BLaER1 (cell line): Measurements from ENCODE around the gene ZBTB6.
"Not testable (repeated sequence)": the region's sequence is repeated elsewhere in the genome, so short reads cannot be mapped to it uniquely, and the experiment has no call there.

Experiments
- H3K27ac ChIP-seq: shearing (Covaris generic); formaldehyde crosslinking; 2 replicates; pipeline ENCODE4 v1.8.1; 2022
- H3K27me3 ChIP-seq: shearing (Covaris generic); formaldehyde crosslinking; 2 replicates; pipeline ENCODE4 v1.8.1; 2022
- H3K36me3 ChIP-seq: shearing (Covaris generic); formaldehyde crosslinking; 2 replicates; pipeline ENCODE4 v1.8.1; 2022
- H3K4me1 ChIP-seq: shearing (Covaris generic); formaldehyde crosslinking; 2 replicates; pipeline ENCODE4 v1.8.1; 2022
- H3K4me2 ChIP-seq: shearing (Covaris generic); formaldehyde crosslinking; 2 replicates; pipeline ENCODE4 v1.8.1; 2022
- H3K4me3 ChIP-seq: shearing (Covaris generic); formaldehyde crosslinking; 2 replicates; pipeline ENCODE4 v1.8.1; 2022
- H3K9ac ChIP-seq: shearing (Covaris generic); formaldehyde crosslinking; 2 replicates; pipeline ENCODE4 v1.8.1; 2022
- H3K9me3 ChIP-seq: shearing (Covaris generic); formaldehyde crosslinking; 2 replicates; pipeline ENCODE4 v1.8.1; 2022
- H4K20me1 ChIP-seq: shearing (Covaris generic); formaldehyde crosslinking; 2 replicates; pipeline ENCODE4 v1.8.1; 2022
- Cebpa-rat ChIP-seq: shearing (Covaris generic); IDR thresholded peaks from 2 replicates; pipeline ENCODE4 v1.8.1; 2022

Gene ZBTB6

DNA sequence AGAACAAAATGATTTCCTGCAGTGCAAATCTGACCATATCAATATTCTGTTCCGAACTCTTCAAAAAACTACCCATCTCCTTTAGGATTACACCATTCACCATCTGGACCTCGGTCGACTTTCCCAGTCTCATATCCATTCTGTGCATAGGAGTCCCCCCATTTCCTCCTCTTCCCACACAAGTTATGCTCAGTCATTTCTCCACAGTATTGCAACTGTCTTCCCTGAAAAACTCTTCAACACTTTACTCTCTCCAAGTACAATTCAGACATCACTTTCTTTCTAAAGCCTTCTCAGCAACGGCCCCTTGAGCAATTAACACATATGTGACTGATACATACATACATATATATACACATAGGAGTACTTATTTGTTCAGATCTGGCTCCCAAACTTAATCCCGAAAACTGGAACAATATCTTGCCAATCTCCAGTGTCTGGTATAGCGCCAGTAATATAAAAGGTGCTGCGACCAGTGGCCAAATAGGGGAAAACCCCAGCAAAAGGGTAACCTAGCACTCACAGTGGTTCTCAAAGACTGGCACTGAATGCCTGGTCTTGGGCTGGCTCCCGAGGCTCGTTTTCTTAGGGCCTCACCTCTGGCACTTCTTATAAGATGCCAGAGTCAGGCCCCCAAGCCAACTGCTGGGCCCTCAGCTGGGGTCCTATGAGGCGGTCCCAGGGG is 17.6 kb upstream of the ZBTB6 start:
- Histone ChIP-seq H3K4me1 (peaks cover 30% of the 10 kb centered on the region), H3K4me3 (peak overlapping the region; percentile 83), H3K27me3 (no peaks in the 10 kb centered on the region), H3K9me3 (no peaks in the 10 kb centered on the region), H3K4me2 (peak overlapping the region; percentile 92), H3K9ac (peak overlapping the region; percentile 85), H4K20me1 (peaks cover 5% of the 10 kb centered on the region; the same call in 1 of the 2 replicates), H3K27ac (peak overlapping the region; percentile 90), H3K36me3 (peaks cover 8% of the 10 kb centered on the region)
- TF ChIP-seq Cebpa-rat, result no peak

- Histone ChIP-seq H3K4me2 (peak overlapping the region; percentile 92), H3K4me3 (no peak overlapping the region), H3K4me1 (peaks cover 35% of the 10 kb centered on the region), H3K36me3 (peaks cover 8% of the 10 kb centered on the region), H3K27ac (no peak overlapping the region), H3K9me3 (no peaks in the 10 kb centered on the region), H3K9ac (no peak overlapping the region), H3K27me3 (no peaks in the 10 kb centered on the region), H4K20me1 (peaks cover 5% of the 10 kb centered on the region; the same call in 1 of the 2 replicates)
- no peak for TF ChIP-seq Cebpa-rat
These were observed 16.8 kb upstream of the ZBTB6 start for GRCh38 chr9:122929796-122930354.

- Histone ChIP-seq H3K4me1 (peaks cover 22% of the 10 kb centered on the region), H4K20me1 (no peaks in the 10 kb centered on the region; the same call in 1 of the 2 replicates), H3K27ac (peak overlapping the region; percentile 50; the same call in 1 of the 2 replicates), H3K4me2 (peak overlapping the region; percentile 69), H3K4me3 (no peak overlapping the region), H3K9me3 (no peaks in the 10 kb centered on the region), H3K27me3 (no peaks in the 10 kb centered on the region), H3K9ac (no peak overlapping the region), H3K36me3 (peaks cover 27% of the 10 kb centered on the region)
- no peak for TF ChIP-seq Cebpa-rat
These were observed 10.8 kb upstream of the ZBTB6 start for GRCh38 chr9:122923947-122924346.

DNA sequence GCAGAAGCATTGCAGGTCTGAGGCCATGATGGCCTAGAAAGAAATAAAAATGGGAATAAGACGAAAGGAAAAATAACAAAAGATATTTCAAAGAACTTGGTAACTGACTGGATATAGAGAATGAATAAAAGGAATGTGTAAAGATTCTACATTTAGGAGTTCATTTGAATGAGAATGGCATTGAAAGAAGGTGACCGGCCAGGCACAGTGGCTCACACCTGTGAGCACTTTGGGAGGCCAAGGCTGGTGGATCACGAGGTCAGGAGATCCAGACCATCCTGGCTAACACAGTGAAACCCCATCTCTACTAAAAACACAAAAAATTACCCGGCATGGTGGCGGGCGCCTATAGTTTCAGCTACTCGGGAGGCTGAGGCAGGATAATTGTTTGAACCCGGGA is 9.6 kb upstream of the ZBTB6 start:
- H4K20me1 ChIP-seq, result no peaks in the 10 kb centered on the region
- no peak overlapping the region for H3K4me2 ChIP-seq
- TF ChIP-seq Cebpa-rat, result no peak
- peaks cover 22% of the 10 kb centered on the region for H3K4me1 ChIP-seq
- H3K27ac ChIP-seq, result no peak overlapping the region
- H3K4me3 ChIP-seq, result no peak overlapping the region
- no peaks in the 10 kb centered on the region for H3K9me3 ChIP-seq
- peaks cover 35% of the 10 kb centered on the region for H3K36me3 ChIP-seq
- no peaks in the 10 kb centered on the region for H3K27me3 ChIP-seq
- no peak overlapping the region for H3K9ac ChIP-seq

DNA sequence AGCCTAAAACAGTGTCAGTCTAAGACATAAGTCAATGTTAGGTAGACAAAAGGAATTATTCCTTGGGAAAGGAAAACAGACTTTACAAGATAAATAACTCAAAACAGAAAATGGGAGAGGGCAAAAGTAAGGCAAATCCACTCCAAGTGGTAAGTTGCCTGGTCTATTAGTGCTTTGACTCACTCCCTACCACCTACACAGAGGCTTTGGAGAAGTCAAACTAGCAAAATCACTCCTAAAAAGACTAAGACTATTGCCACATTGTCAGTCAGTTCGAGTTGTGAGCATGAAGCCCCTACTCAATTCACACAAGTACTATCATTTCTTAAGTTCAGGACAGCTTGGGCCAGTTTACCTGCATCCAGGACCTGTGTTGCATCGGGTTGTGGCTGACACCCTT is 5.2 kb upstream of the ZBTB6 start:
- TF ChIP-seq Cebpa-rat, result no peak
- H3K27me3 ChIP-seq, result peaks cover 10% of the 10 kb centered on the region; the same call in 1 of the 2 replicates
- H4K20me1 ChIP-seq, result no peaks in the 10 kb centered on the region

DNA sequence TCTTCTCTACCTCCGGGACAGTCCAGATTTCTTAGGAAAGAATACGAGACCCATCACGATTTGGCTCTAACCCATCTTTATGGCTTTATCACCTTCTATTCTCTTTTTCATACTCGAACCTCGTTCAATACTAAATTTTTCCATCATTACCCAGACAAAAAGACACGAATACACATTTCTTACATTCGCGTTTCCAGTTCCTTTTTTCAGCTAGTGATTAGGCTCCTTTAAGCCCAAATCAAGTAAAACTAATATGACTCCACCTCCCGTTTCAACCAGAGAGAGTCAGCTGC is 506 bp downstream of the ZBTB6 start:
- H3K9me3 ChIP-seq, result peaks cover 8% of the 10 kb centered on the region
- peaks cover 14% of the 10 kb centered on the region for H3K36me3 ChIP-seq
- H4K20me1 ChIP-seq, result no peaks in the 10 kb centered on the region
- peak overlapping the region; percentile 73 for H3K4me2 ChIP-seq
- H3K4me3 ChIP-seq, result peak overlapping the region; percentile 72
- peak overlapping the region; percentile 71 for H3K27ac ChIP-seq
- no peak for TF ChIP-seq Cebpa-rat
- H3K9ac ChIP-seq, result peak overlapping the region; percentile 71
- H3K27me3 ChIP-seq, result peaks cover 16% of the 10 kb centered on the region; the same call in 1 of the 2 replicates
- H3K4me1 ChIP-seq, result peaks cover 18% of the 10 kb centered on the region

More for the DNA sequence above, 5.2 kb upstream of the ZBTB6 start:
- H3K9me3 ChIP-seq, result peaks cover 6% of the 10 kb centered on the region
- no peak overlapping the region for H3K27ac ChIP-seq
- H3K9ac ChIP-seq, result no peak overlapping the region
- H3K36me3 ChIP-seq, result peaks cover 38% of the 10 kb centered on the region
- no peak overlapping the region for H3K4me2 ChIP-seq
- peaks cover 6% of the 10 kb centered on the region for H3K4me1 ChIP-seq
- no peak overlapping the region for H3K4me3 ChIP-seq

GRCh38 chr9:122906122-122906521 is 7.0 kb downstream of the ZBTB6 start:
- H3K4me2 ChIP-seq, H3K27me3 ChIP-seq, H3K27ac ChIP-seq, H3K9ac ChIP-seq, H3K9me3 ChIP-seq, H3K4me3 ChIP-seq, H3K36me3 ChIP-seq: not testable (repeated sequence)
- H3K4me1 ChIP-seq, result peaks cover 23% of the 10 kb centered on the region
- H4K20me1 ChIP-seq, result peaks cover 24% of the 10 kb centered on the region

DNA sequence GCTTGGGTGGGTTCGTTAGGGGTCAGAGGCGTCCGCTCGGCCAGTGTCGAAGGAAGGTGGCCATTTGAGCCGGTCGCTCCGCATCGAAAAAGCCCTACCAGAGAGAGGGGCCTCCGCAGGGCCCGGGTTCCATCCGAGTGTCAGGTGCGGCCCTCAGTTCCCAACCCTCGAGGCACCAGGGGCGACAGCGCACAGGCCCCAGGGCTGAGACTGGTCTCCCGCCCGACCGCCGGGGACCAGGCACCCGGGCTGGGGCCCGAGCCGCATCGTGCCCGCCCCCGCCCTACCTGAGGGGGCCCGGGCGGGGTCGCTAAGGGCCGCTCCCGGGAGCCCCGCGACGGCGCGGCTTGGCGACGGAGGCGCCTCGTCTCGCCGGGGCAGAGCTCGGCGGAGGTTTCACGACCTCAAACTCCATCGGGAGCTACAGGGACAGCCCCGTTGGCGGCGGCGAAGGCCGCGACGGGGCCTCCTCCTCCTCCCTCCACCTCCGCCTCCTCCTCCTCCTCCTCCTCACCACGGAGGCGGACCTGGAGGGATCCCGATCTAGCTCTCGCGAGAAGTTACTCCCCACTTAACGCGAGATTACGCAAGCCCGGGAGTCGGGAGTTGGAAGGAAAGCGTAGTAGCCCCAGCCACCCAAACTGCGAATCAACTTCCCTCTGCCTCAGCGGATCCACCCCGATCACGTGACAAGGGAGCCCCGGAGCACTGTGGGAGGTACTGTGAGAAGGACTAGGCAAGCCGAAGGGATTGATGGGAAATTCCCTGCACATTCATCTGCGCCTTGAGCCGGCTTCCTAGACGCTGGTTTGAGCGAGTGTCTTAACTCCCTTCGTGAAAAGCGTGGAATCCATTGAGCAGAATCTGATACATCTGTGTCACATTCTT is 8.1 kb downstream of the ZBTB6 start, which contains the start of gene RC3H2:
Gene RC3H2, minus strand, starts transcription at position 537 of the 888 bp plus-strand sequence. CDS start 7,850 bp downstream, outside the sequence.
- Histone ChIP-seq H3K27ac (peak within 1 kb of the TSS; percentile 98), H3K9ac (peak within 1 kb of the TSS; percentile 99), H3K4me1 (peaks cover 31% of the 10 kb centered on the region), H3K27me3 (no peaks in the 10 kb centered on the region), H3K4me3 (peak within 1 kb of the TSS; percentile 97), H3K36me3 (no peaks in the 10 kb centered on the region), H3K9me3 (no peaks in the 10 kb centered on the region), H4K20me1 (peaks cover 34% of the 10 kb centered on the region), H3K4me2 (peak within 1 kb of the TSS; percentile 90)
- TF ChIP-seq Cebpa-rat, result peak; percentile 91

DNA sequence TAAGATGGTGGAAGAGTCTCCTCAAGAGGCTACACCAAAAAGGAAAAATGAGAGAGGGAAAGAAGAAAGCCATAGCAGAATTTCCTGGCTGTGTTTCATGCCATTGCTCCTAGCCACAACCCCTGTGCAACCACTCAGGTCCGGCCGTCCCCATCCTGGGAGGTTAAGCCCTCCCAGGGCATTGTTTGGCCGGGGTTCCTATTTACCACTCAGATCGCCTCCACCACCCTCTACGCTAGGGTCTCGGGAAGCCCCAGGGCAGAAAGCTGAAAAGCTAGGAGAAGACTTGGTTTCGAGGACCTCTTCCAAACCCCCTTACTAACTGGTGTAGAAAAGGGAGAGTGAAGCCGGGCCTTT is 8.7 kb downstream of the ZBTB6 start:
- Histone ChIP-seq H3K27me3 (no peaks in the 10 kb centered on the region), H3K36me3 (no peaks in the 10 kb centered on the region), H3K4me3 (peak overlapping the region; percentile 97), H3K27ac (peak overlapping the region; percentile 98), H3K9ac (peak overlapping the region; percentile 99), H3K4me2 (peak overlapping the region; percentile 90), H4K20me1 (peaks cover 40% of the 10 kb centered on the region), H3K4me1 (peaks cover 36% of the 10 kb centered on the region), H3K9me3 (no peaks in the 10 kb centered on the region)
- no peak for TF ChIP-seq Cebpa-rat

- no peaks in the 10 kb centered on the region for H3K9me3 ChIP-seq
- H3K36me3 ChIP-seq, result peaks cover 18% of the 10 kb centered on the region
- H4K20me1 ChIP-seq, result peaks cover 76% of the 10 kb centered on the region
- TF ChIP-seq Cebpa-rat, result no peak
- peak overlapping the region; percentile 47 for H3K4me2 ChIP-seq
- H3K27me3 ChIP-seq, result no peaks in the 10 kb centered on the region
- H3K4me1 ChIP-seq, result peaks cover 55% of the 10 kb centered on the region
- no peak overlapping the region for H3K4me3 ChIP-seq
- no peak overlapping the region for H3K9ac ChIP-seq
- H3K27ac ChIP-seq, result no peak overlapping the region
These were observed 12.3 kb downstream of the ZBTB6 start for GRCh38 chr9:122900791-122901190.
